ENCODE measurements around the gene WDR77.
A peak's percentile ranks its signal among the peaks of the same experiment; 100 is the strongest.

Gene WDR77

GRCh38 chr1:111449703-111450017, 604 bp upstream of the WDR77 start:
- Mint-ChIP-seq H3K27ac (peak overlapping the region; percentile 89 to 99 (median 98)), H3K36me3 (ENCODE audit: low read depth) (peaks cover 29% of the 10 kb centered on the region), H3K9me3 (no peaks in the 10 kb centered on the region), H3K4me3 (peak overlapping the region; percentile 99 to 100 (median 99)), H3K27me3 (ENCODE audit: low read depth) (no peaks in the 10 kb centered on the region), H3K4me1 (peaks cover 48% of the 10 kb centered on the region)
- TF ChIP-seq, protein P1, sequence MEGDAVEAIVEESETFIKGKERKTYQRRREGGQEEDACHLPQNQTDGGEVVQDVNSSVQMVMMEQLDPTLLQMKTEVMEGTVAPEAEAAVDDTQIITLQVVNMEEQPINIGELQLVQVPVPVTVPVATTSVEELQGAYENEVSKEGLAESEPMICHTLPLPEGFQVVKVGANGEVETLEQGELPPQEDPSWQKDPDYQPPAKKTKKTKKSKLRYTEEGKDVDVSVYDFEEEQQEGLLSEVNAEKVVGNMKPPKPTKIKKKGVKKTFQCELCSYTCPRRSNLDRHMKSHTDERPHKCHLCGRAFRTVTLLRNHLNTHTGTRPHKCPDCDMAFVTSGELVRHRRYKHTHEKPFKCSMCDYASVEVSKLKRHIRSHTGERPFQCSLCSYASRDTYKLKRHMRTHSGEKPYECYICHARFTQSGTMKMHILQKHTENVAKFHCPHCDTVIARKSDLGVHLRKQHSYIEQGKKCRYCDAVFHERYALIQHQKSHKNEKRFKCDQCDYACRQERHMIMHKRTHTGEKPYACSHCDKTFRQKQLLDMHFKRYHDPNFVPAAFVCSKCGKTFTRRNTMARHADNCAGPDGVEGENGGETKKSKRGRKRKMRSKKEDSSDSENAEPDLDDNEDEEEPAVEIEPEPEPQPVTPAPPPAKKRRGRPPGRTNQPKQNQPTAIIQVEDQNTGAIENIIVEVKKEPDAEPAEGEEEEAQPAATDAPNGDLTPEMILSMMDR (IDR thresholded peaks at IDR 0.05; ENCODE audit: unreplicated experiment in 3 of 3) = no peak

DNA sequence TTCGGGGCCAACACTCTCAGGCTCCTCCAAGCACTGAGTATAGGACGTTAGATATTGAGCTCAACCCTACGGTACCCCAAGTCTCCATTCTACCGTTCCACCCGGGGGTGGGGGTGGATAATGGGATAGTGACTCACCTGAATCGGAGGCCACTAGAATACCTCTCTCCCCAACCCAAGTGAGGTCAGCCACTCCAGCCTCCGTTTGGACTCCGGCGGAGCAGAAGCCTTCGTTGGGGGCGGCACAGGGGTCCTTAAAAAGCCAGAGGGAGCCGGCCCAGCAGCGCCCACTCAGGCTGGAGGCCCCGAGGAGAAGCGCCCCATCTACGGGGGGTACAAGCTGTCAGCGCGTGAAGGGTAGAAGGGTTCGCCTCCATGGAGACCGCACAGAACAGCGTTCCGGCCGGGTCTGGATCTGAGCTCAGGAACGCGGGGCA, 556 bp downstream of the WDR77 start:
- no peaks in the 10 kb centered on the region for H3K9me3 Mint-ChIP-seq
- peaks cover 40% of the 10 kb centered on the region for H3K36me3 Mint-ChIP-seq (ENCODE audit: low read depth)
- H3K4me3 Mint-ChIP-seq = peak overlapping the region; percentile 99 to 100 (median 99)
- no peaks in the 10 kb centered on the region for H3K27me3 Mint-ChIP-seq (ENCODE audit: low read depth)
- TF ChIP-seq, protein P1 (IDR thresholded peaks at IDR 0.05; ENCODE audit: unreplicated experiment in 3 of 3) = no peak
- peak overlapping the region in 2 of 3 experiments; percentile 39 to 98 for H3K27ac Mint-ChIP-seq
- H3K4me1 Mint-ChIP-seq = peaks cover 48% of the 10 kb centered on the region

- Mint-ChIP-seq H3K36me3 (ENCODE audit: low read depth) (peaks cover 51% of the 10 kb centered on the region), H3K4me1 (peaks cover 48% of the 10 kb centered on the region), H3K9me3 (no peaks in the 10 kb centered on the region), H3K4me3 (peak overlapping the region; percentile 99 to 100 (median 99)), H3K27me3 (ENCODE audit: low read depth) (no peaks in the 10 kb centered on the region), H3K27ac (peak overlapping the region in 2 of 3 experiments; percentile 39 to 98)
- TF ChIP-seq, protein P1 (IDR thresholded peaks at IDR 0.05; ENCODE audit: unreplicated experiment in 3 of 3) = no peak
These were observed 1.8 kb downstream of the WDR77 start for GRCh38 chr1:111446967-111447892.

- TF ChIP-seq, protein P1 (IDR thresholded peaks at IDR 0.05; ENCODE audit: unreplicated experiment in 3 of 3) = no peak
- H3K36me3 Mint-ChIP-seq (ENCODE audit: low read depth) = peaks cover 50% of the 10 kb centered on the region
- H3K4me3 Mint-ChIP-seq = peak overlapping the region; percentile 46 to 100 (median 99)
- no peaks in the 10 kb centered on the region for H3K9me3 Mint-ChIP-seq
- peaks cover 41% of the 10 kb centered on the region for H3K4me1 Mint-ChIP-seq
- no peaks in the 10 kb centered on the region for H3K27me3 Mint-ChIP-seq (ENCODE audit: low read depth)
- peak overlapping the region in 2 of 3 experiments; percentile 7 to 12 for H3K27ac Mint-ChIP-seq
These were observed 2.5 kb downstream of the WDR77 start for GRCh38 chr1:111446546-111446945.

DNA sequence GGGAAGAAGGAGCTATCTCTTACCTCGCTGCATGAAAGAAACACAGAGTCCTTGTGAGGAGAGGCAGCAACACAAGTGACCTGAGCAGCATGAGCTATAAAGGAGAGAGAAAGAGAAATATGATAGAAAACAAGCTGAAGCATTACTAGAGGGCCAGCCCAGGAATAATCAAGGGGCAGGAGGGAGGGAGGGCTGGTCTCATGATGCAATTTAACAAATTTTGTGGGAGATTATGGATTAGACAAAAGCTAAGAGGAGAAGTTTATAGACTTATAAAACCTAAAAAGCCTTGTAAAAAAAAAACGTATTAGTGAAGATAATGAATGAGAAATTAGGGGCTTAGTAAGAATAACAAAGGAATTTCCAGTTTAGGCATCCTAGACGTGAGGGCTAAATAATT, 5.0 kb downstream of the WDR77 start:
- TF ChIP-seq, protein P1 (IDR thresholded peaks at IDR 0.05; ENCODE audit: unreplicated experiment in 3 of 3) = no peak
- no peaks in the 10 kb centered on the region for H3K9me3 Mint-ChIP-seq
- no peaks in the 10 kb centered on the region for H3K27me3 Mint-ChIP-seq (ENCODE audit: low read depth)
- peaks cover 56% of the 10 kb centered on the region for H3K36me3 Mint-ChIP-seq (ENCODE audit: low read depth)
- H3K4me1 Mint-ChIP-seq = peaks cover 26% of the 10 kb centered on the region
- peak overlapping the region in 2 of 3 experiments; percentile 13 to 37 for H3K4me3 Mint-ChIP-seq
- H3K27ac Mint-ChIP-seq = no peak overlapping the region

All from nephron (organoid).